Right atrium auricular region (tissue), 2 donors: ENCODE data around the gene VIL1. TPM values are rescaled to one million over a fixed set of nuclear protein-coding genes. Genes with fewer than 3 reads are reported as not detected.
A peak's percentile ranks its signal among the peaks of the same experiment; 100 is the strongest.

Source experiments
- DNase-seq: peaks from one replicate; pipeline ENCODE4 v3.0.0-alpha.2; 2019; ENCODE audit warnings: low spot score
- H3K27ac ChIP-seq, 2 donors: fragments of 200-600 bp; sonication (generic); 1 replicate in 1 of 2; 2 replicates in 1 of 2; pipeline ENCODE4 v1.5.1; 2016 to 2019
- H3K27me3 ChIP-seq, 2 donors: fragments of 200-600 bp; sonication (generic); one replicate each; pipeline versions ENCODE4 v1.5.1 to v1.6.0; 2017 to 2019
- H3K36me3 ChIP-seq: fragments of 200-600 bp; sonication (generic); one replicate; pipeline ENCODE4 v1.5.1; 2016
- H3K4me1 ChIP-seq, 2 donors: fragments of 200-600 bp; sonication (generic); one replicate each; pipeline versions ENCODE4 v1.5.1 to v1.6.0; 2017 to 2019
- H3K4me3 ChIP-seq, 2 donors: fragments of 200-600 bp; sonication (generic); 1 replicate in 1 of 2; 2 replicates in 1 of 2; pipeline ENCODE4 v1.5.1; 2017 to 2019; ENCODE audit warnings: mild to moderate bottlenecking in 1 of 2, moderate library complexity in 1 of 2
- H3K9me3 ChIP-seq, 2 donors: fragments of 200-600 bp; sonication (generic); one replicate each; pipeline ENCODE4 v1.5.1; 2019
- microRNA counts, 2 donors: library from miRNA; unstranded; fragments of <30 nt; microRNA quantifications; one replicate each; lab custom pipeline; 2016 to 2017
- microRNA-seq, 2 donors: library from miRNA; unstranded; fragments of <30 nt; microRNA quantifications; one replicate each; pipeline ENCODE4, GENCODE V29; 2016 to 2017; ENCODE audit warnings: borderline number of aligned reads in 2 of 2, borderline replicate concordance in 1 of 2
- total RNA-seq, 2 donors: library from RNA; depleted of rRNA; stranded (reverse); fragments of >200 nt; gene quantifications; one replicate each; pipeline ENCODE4 v1.1.0, GENCODE V29; 2016
- TF ChIP-seq, protein P1 (sequence below), 2 donors: fragments of 200-600 bp; sonication (generic); IDR thresholded peaks; one replicate each; pipeline ENCODE4 v1.5.1; 2019; ENCODE audit warnings: antibody characterized with exemption in 2 of 2

The VIL1 gene
- total RNA-seq, 2 donors from 2014 or later: not detected

- DNase-seq: no peak
- Histone ChIP-seq H3K9me3 (no peaks in the 10 kb centered on the region), H3K36me3 (peaks cover 24% of the 10 kb centered on the region), H3K4me3 (no peak overlapping the region), H3K27me3 (no peaks in the 10 kb centered on the region), H3K27ac (no peak overlapping the region), H3K4me1 (no peaks in the 10 kb centered on the region)
- TF ChIP-seq, protein P1, sequence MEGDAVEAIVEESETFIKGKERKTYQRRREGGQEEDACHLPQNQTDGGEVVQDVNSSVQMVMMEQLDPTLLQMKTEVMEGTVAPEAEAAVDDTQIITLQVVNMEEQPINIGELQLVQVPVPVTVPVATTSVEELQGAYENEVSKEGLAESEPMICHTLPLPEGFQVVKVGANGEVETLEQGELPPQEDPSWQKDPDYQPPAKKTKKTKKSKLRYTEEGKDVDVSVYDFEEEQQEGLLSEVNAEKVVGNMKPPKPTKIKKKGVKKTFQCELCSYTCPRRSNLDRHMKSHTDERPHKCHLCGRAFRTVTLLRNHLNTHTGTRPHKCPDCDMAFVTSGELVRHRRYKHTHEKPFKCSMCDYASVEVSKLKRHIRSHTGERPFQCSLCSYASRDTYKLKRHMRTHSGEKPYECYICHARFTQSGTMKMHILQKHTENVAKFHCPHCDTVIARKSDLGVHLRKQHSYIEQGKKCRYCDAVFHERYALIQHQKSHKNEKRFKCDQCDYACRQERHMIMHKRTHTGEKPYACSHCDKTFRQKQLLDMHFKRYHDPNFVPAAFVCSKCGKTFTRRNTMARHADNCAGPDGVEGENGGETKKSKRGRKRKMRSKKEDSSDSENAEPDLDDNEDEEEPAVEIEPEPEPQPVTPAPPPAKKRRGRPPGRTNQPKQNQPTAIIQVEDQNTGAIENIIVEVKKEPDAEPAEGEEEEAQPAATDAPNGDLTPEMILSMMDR (IDR thresholded peaks at IDR 0.05): no peak
Observed at GRCh38 chr2:218482651-218483050, 63.7 kb downstream of the VIL1 start.

DNA sequence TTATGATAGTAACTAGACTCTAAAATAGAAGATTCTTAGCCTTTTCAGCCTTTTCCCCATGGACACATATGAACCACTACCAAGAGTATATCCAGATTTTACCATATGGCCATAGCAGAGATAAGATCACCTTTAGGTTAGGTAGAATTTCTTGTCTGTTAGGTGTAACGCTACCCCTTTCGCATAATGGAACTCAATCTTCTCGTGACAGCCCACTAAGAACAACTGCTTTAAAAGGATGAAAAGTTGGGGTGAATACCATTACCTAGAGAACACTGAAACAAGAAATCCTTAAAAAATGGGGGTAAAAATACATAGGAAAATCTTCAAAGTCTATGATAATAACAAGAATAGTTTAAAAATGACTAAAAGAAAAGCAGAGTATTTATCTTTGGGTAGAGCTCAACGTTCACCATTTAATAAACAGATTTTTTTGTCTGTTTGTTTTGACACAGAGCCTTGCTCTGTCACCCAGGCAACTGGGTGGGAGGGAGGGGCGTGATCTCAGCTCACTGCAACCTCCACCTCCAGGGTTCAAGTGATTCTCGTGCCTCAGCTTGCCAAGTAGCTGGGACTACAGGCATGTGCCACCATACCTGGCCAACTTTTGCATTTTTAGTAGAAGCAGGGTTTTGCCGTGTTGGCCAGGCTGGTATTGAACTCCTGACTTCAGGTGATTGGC is 67.2 kb downstream of the VIL1 start:
- Histone ChIP-seq H3K36me3 (peaks cover 28% of the 10 kb centered on the region), H3K9me3 (no peaks in the 10 kb centered on the region), H3K27me3 (no peaks in the 10 kb centered on the region), H3K27ac (no peak overlapping the region), H3K4me3 (no peak overlapping the region), H3K4me1 (no peaks in the 10 kb centered on the region)
- DNase-seq: no peak
- TF ChIP-seq, protein P1 (IDR thresholded peaks at IDR 0.05): no peak

- TF ChIP-seq, protein P1 (IDR thresholded peaks at IDR 0.05): no peak
- Histone ChIP-seq H3K4me3 (no peak overlapping the region), H3K9me3 (no peaks in the 10 kb centered on the region), H3K27me3 (no peaks in the 10 kb centered on the region), H3K36me3 (peaks cover 19% of the 10 kb centered on the region), H3K27ac (no peak overlapping the region), H3K4me1 (no peaks in the 10 kb centered on the region)
- no peak for DNase-seq
Observed at GRCh38 chr2:218500501-218501060, 81.7 kb downstream of the VIL1 start.

GRCh38 chr2:218501665-218502064 is 82.7 kb downstream of the VIL1 start:
- no peak for DNase-seq
- H3K4me3 ChIP-seq: no peak overlapping the region
- peaks cover 19% of the 10 kb centered on the region for H3K36me3 ChIP-seq
- TF ChIP-seq, protein P1 (IDR thresholded peaks at IDR 0.05): no peak
- H3K4me1 ChIP-seq: no peaks in the 10 kb centered on the region
- H3K9me3 ChIP-seq: no peaks in the 10 kb centered on the region
- H3K27me3 ChIP-seq: no peaks in the 10 kb centered on the region
- peak overlapping the region in 1 of 2 donors; percentile 25 for H3K27ac ChIP-seq

MicroRNAs encoded within 50 kb of the gene (microRNA counts, 767-probe panel; counts per million panel counts)
- 4,417 to 10,092 counts per million in 2 donors for microRNA hsa-miR-26b-5p (lab: Ali Mortazavi, UCI)

Small RNA genes lying within 50 kb of the gene (microRNA-seq; reads per million reads assigned to microRNA genes)
- gene MIR26B: 93,727 to 111,928 reads per million in 2 donors

Other genes starting within 250 kb of the VIL1 start
- gene ARPC2, start 201.9 kb upstream of the VIL1 start, total RNA-seq: 100 to 1,000 TPM; 112 to 177 TPM
- 10 to 100 TPM in 1 of 2 donors, 1 to 10 TPM in 1; 1.9 to 10.7 TPM for gene GPBAR1, start 158.1 kb upstream of the VIL1 start, total RNA-seq
- 10 to 100 TPM; 54.3 to 88.8 TPM for gene AAMP, start 149.0 kb upstream of the VIL1 start, total RNA-seq
- 10 to 100 TPM; 54.5 to 71.4 TPM for gene PNKD, start 148.6 kb upstream of the VIL1 start, total RNA-seq
- 100 to 1,000 TPM in 1 of 2 donors, 10 to 100 TPM in 1; 82.8 to 225 TPM for gene TMBIM1, start 126.6 kb upstream of the VIL1 start, total RNA-seq
- not detected for gene CATIP, start 62.3 kb upstream of the VIL1 start, total RNA-seq
- gene SLC11A1, start 36.9 kb upstream of the VIL1 start, total RNA-seq: 10 to 100 TPM in 1 of 2 donors, 1 to 10 TPM in 1; 8.7 to 22.1 TPM
- gene CTDSP1, start 19.3 kb upstream of the VIL1 start, total RNA-seq: 10 to 100 TPM; 54.2 to 99.5 TPM
- 1 to 10 TPM; 5.2 to 5.3 TPM for gene USP37, start 149.2 kb downstream of the VIL1 start, total RNA-seq
- gene CNOT9, start 149.7 kb downstream of the VIL1 start, total RNA-seq: 10 to 100 TPM; 20.3 to 26.2 TPM
- under 1 TPM; 0.51 to 0.70 TPM for gene PLCD4, start 188.8 kb downstream of the VIL1 start, total RNA-seq
- 10 to 100 TPM; 13.6 to 17.9 TPM for gene ZNF142, start 240.5 kb downstream of the VIL1 start, total RNA-seq
- gene BCS1L, start 240.6 kb downstream of the VIL1 start, total RNA-seq: 10 to 100 TPM; 16.8 to 21.2 TPM